ENCODE measurements around the gene HDAC5.
A peak's percentile ranks its signal among the peaks of the same experiment; 100 is the strongest.

The HDAC5 gene

DNA sequence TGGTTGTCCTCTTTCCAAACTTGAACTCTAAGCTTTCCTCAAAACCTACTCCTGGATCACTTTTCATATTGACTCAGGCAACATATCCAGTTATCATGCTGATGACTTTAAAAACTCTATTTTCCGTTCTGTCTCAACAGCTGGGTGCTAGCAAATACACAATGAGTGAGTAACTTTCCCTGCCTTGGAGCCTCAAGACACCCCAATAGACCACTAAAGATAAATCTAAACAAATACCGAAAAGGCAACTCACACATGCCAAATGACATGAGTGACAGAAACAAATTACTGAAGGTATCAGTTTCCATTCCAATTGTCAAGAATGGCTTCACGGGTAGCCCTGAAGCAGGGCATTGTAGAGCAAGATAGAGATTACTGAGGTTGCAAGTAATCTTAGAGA lies 93.0 kb downstream of the HDAC5 start:
- no peaks in the 10 kb centered on the region for H3K9me3 ChIP-seq (ENCODE audit: severe bottlenecking)
- peaks cover 42% of the 10 kb centered on the region for H3K36me3 ChIP-seq
- no peaks in the 10 kb centered on the region for H3K27me3 ChIP-seq (ENCODE audit: insufficient read depth, low read depth, severe bottlenecking)
- H3K27ac ChIP-seq, result peak overlapping the region; percentile 1; the same call in 1 of the 2 replicates
- DNase-seq, result no peak
- no peak overlapping the region for H3K4me3 ChIP-seq (ENCODE audit: low read depth, low read length)
- TF ChIP-seq CTCF (IDR thresholded peaks at IDR 0.05; ENCODE audit: low read depth, low read length), result no peak

GRCh38 chr17:44029736-44030135 lies 93.7 kb downstream of the HDAC5 start:
- Histone ChIP-seq H3K27ac (peak overlapping the region; percentile 1; the same call in 1 of the 2 replicates), H3K4me3 (ENCODE audit: low read depth, low read length) (no peak overlapping the region), H3K9me3 (ENCODE audit: severe bottlenecking) (no peaks in the 10 kb centered on the region), H3K36me3 (peaks cover 42% of the 10 kb centered on the region), H3K27me3 (ENCODE audit: insufficient read depth, low read depth, severe bottlenecking) (no peaks in the 10 kb centered on the region)
- TF ChIP-seq CTCF (IDR thresholded peaks at IDR 0.05; ENCODE audit: low read depth, low read length), result no peak
- no peak for DNase-seq

All from WERI-Rb-1 (cell line).